ENCODE results near the gene NOVA2.

Gene NOVA2

DNA sequence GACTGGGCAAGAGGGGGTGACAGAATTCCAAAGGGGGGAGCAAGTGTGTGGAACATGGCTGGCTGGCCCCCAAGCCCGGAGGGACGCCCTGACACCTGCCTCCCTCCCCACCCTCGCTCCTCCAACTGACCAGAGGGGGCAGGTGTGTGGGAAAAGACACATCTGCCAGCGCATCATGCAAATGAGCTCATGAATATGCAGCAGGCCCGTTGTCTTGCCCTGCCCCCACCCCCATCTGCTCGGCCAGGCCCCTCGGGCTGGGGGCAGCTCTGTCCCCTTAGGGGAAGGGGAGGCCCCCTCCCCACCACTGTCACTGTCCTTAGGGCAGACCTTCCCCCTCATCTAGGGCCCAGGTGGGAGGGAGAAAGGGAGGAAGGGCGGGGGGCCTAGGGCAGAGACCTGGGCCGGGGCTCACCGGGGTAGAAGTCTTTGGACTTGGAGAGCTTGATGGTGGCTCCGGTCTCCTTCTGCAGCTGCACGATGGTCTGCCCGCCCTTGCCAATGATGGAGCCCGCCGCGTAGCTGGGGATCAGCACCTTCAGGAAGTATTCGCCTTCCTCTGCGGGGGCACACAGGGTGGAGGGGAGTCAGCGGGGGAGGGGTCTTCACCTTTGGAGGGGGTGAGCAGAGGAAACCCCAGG, 12.9 kb downstream of the NOVA2 start:
- no peak for DNase-seq

DNA sequence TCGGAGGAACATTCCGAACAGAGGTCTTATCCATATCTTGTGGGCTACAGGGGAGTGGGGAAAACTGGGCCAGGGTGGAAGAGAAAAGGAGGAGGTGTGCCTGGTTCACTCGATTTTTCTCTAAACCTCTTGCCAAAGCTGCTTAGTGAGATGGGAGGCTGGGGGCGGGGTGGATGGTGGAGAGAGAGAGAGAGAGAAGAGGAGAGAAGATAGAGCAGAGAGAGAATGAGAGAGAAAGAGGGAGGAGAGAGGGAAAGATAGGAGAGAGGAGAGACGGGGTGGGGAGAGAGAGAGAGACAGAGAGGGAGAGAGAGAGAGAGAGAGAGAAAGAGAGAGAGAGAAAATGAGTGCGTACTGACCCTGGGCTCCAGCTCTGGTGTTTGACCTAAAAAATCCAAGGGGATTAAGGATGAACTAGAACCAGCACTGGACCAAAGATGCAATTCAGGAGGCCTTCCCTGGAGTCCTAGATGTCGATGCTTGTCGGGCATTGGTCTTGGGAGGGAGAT, 14.1 kb downstream of the NOVA2 start:
- DNase-seq = no peak

- no peak for DNase-seq
These were observed 14.7 kb downstream of the NOVA2 start for GRCh38 chr19:45958769-45959516.

GRCh38 chr19:45958320-45958719, 15.3 kb downstream of the NOVA2 start:
- DNase-seq = no peak

DNA sequence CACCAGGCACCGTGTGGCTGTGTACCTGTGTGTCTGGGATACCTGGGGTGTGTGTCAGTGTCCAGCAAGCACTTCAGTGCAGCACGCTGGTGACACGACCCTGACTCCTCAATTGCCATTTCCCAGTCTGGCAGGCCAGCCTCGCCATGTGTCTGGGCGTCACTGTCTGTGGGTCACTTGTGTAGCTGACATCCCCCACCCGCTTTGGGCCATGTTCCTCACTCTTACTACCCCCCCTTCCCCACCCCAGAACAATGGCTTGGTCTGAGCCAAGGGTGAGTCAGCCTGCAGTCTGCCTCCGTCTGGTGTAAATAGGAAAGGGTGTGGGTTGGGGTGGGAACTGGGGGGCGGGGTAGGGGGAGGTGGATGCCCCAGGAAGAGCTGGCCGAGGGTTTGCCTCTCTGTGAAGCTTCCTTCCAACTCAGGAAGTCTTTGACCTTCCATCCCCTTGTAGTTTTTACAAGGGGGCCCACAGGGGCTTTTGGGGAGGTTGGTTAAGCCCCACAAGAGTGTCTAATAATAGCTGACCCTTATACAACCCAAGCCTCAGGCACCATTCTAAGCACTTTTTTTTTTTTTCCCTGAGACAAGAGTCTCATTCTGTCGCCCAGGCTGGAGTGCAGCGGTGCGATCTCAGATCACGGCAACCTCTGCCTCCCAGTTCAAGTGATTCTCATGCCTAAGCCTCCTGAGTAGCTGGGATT, 17.6 kb downstream of the NOVA2 start:
- no peak for DNase-seq

DNA sequence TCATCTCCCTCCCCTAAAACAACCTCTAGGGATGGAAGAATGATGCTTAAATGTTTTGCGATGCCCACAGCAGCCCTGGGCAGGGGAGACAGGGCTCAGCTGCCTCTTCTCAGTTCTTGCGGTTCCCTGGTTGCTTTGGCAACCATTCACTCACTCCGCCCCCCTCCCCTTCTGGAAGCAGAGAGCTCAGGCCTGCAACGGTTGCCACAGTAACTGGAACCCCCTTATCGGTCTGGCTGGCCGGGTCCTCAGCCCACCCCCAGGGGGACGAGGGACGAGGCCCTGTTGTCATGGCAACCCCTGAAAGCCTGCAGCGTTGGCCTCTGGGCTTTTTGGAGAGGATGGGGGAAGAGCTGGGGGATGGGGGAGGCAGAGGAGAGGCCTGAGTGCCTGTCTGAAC, 19.5 kb downstream of the NOVA2 start:
- no peak for DNase-seq

- no peak for DNase-seq
These were observed 20.0 kb downstream of the NOVA2 start for GRCh38 chr19:45953676-45954075.

DNA sequence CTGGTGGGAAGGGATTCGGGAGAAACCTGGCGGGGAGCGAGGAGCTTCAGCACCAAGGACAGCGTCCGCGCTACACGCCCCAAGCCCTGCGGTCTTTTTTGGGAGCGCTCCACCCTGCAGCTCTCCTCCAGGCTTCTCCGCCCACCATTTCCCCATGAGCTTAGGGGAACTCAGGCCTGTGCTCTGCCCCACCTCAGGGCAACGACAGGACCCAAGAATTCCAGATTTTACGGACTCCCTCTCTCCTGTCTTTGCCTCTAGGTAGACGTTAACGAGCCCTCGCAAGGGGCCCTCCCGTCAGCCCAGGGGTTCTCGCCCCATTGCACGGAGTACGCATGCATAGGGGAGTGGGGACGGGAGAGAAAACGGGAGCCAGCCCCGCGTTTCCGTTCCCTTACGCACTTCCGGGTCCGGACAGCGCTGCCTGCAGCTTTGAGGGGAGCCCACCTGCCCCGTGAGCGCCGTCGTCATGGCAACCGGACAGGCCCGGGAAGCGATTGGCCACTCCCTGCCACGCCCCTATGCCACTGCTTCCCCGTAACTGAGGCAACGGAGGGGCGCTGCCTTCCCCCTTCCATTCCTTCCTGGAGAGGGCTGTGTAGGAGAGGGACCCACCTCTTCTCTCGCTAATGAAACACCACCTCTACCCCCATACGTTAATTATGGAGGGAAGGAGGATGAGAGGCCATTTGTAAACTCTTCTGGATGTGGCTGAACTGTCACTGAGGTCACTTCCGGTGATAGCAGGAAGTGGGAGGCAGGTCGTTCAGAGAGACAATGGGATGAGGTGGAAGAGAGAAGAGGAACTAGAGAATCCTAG, 20.8 kb downstream of the NOVA2 start:
- no peak for DNase-seq

DNA sequence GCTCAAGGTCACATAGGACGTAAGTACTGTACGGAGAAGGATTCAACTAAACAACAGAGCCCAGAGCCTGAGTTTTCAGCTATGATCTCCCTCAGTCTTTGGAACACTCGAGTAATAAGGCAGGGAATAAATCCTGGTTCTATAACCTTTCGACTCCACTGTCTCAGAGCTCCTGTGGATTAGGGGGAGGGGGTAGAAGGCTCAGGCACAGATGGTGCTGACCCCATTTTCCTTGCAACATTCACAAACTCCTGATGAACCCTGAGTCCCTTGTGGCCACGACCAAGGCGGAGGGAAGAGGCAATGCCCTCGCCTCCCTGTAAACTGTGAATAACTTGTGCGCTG, 21.4 kb downstream of the NOVA2 start:
- DNase-seq = no peak

DNA sequence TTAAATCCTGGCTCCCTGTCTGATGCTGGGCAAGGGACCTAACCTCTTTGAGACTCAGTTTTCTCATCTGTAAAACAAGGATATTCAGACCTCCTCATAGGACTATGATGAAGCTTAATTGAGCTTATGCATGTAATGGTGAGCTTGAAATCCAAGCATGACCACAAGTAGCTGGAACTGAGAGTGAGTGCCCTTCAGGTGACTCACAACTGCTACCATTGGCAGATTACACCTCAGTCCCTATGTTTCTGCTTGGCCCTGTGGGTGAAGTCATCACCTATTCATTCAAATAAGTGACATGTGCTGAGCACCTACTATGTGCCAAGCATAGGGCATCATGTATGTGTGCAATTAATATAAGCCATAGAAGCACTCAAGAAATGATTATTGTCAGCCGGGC, 25.7 kb downstream of the NOVA2 start:
- DNase-seq = no peak

GRCh38 chr19:45940515-45940805, 33.2 kb downstream of the NOVA2 start:
- DNase-seq = no peak

GRCh38 chr19:45939792-45940514, 33.7 kb downstream of the NOVA2 start:
- no peak for DNase-seq

- DNase-seq = no peak
These were observed 34.8 kb downstream of the NOVA2 start for GRCh38 chr19:45938733-45939319.

GRCh38 chr19:45935267-45935666, 38.4 kb downstream of the NOVA2 start:
- no peak for DNase-seq

DNA sequence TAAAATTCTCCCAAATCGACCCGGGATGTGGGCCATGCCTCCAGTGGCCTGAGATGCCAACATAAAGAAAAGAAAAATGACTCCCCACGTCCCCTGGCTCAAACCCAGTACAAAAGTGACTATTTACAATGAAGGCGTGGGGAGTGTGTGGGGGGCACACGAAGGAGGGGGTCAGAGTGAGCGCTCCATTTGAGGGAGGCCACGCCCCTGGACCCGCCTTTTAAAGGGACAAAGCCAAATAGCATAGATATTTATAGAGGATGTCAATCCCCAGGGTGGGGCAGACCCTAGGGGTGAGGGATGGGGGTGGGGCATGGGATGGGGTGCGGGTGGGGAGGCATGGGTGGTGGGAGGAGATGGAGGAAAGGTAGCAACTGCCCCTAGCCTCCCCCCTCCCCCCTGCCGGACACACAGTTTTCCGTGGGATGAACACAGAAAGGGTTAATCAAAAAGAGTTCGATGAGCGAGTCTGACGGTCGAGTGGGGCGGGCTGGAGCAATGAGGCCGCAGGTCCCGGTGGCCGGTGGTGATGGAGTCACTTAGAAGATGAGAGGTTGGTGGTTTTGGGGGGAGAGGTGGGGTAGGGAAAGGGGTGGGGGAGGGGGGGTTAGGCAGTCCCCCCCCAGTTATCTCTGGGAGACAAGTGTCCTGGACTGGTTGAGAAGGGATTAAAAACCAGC, 39.0 kb downstream of the NOVA2 start:
- no peak for DNase-seq

DNA sequence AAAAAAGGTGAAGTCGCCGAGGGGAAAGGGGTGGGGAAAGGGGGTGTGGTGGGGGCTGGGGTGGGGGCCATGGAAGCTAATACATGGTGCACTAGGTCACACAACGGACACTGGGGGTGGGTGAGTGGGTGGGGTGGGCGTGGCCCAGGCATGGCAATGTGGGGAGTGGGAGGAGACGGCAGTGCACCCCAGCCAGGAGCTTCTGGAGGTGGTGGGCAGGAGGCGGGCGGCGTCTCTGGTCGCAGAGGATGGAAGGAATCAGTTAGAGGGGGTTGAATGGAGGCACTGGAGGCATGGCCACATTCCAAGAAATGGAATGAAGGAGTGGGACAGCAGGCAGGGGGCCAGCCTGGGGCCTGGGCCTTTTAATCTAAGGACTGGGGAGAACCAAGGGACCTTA, 39.9 kb downstream of the NOVA2 start:
- no peak for DNase-seq

DNA sequence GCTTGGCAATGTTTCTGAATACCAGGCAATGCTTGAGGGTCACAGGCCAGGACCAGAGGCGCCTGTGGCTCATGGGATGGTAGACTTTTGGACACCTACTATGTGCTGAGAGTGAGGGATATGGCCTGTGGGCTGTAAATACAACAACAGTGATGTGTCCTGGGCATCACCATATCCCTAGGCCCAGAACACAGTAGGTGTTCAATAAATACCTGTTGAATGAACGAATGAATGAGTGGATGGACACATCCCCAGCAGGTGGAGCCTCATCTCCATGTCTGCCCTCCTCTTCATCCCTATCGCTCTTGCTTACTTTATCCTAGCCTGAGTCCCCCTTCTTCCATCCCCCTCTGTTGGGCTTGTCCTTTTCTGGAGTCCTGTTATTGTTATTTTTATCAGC, 42.6 kb downstream of the NOVA2 start:
- no peak for DNase-seq

DNA sequence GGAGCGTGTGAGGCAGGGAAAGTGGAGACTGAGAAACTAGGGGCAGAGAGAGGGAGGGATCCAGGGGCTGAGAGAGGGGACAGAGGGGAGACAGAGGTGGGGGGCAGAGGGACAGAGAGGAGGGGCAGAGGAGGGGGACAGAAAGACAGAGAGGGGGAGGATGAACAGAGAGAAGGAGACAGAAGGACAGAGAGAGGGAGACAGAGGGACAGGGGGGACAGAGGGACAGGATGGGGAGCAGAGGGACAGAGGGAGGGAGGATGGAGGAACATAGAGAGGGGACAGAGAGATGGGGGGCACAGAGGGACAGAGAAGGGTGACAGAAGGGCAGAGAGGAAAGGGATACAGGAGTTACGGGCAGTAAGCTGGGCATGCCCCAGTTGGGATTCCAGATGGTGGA, 44.4 kb downstream of the NOVA2 start:
- DNase-seq = no peak

- DNase-seq = peak; percentile 32
These were observed 46.0 kb downstream of the NOVA2 start for GRCh38 chr19:45927565-45928261.

DNA sequence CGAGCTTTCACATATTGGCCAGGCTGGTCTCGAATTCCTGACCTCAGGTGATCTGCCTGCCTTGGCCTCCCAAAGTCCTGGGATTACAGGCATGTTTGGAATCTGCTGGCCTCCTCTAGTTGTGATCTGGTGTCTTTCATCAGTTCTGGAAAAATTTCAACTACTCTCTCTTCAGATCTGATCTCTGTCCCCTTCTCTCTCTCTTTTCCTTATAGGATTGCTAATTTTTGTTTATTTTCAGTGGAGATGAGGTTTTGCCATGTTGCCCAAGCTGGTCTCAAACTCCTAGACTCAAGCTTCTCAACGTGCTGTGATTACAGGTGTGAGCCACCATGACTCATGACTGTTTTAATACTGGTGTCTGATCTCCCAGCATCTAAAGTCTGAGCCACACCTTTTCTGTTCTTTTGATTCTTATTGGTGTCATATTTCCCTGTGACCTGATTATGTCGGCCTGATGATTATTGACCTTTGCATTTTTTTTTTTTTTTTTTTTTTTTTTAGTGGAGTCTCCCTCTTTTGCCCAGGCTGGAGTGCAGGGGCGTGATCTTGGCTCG, 48.7 kb downstream of the NOVA2 start:
- no peak for DNase-seq

DNA sequence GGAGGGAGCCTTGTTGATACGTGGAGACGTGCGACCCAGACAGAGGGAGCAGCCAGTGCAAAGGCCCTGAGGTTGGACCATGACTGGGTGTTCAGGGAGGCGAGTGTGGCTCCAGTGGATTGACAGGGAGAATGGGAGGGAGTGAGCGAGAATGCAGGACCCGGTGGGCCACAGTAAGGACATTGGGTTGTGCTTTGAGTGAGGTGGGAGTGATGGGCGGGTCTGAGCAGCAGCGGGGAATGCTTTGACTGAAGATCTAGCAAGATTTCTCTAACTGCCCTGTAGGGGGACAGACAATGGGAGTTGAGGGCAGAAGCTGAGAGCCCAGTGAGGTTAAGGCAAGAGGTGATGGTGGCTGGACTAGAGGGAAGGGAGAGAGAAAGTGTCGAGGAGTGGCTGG, 51.4 kb downstream of the NOVA2 start:
- no peak for DNase-seq

All from GOT3 (cell line).